SKM-1 (cell line): Measurements from ENCODE around the gene MTCL1.
"Not testable (repeated sequence)": the region's sequence is repeated elsewhere in the genome, so short reads cannot be mapped to it uniquely, and the experiment has no call there.

Experiments
- DNase-seq: peaks from one replicate; lab custom pipeline; 2025; ENCODE audit not compliant: unreplicated experiment; lab: John Stamatoyannopoulos, UW

Gene MTCL1

GRCh38 chr18:8741117-8741516 lies 35.8 kb downstream of the MTCL1 start:
- no peak for DNase-seq

- no peak for DNase-seq
Measured at GRCh38 chr18:8741532-8741931, 36.2 kb downstream of the MTCL1 start.

- no peak for DNase-seq
Measured at GRCh38 chr18:8742387-8743361, 37.3 kb downstream of the MTCL1 start.

GRCh38 chr18:8744038-8744437 lies 38.7 kb downstream of the MTCL1 start:
- DNase-seq = no peak

GRCh38 chr18:8744656-8745055 lies 39.3 kb downstream of the MTCL1 start:
- DNase-seq = no peak

- DNase-seq = no peak
Measured at GRCh38 chr18:8745355-8746014, 40.1 kb downstream of the MTCL1 start.

- DNase-seq = no peak
Measured at GRCh38 chr18:8747440-8747937, 42.1 kb downstream of the MTCL1 start.

GRCh38 chr18:8749492-8749891 lies 44.1 kb downstream of the MTCL1 start:
- no peak for DNase-seq

- no peak for DNase-seq
Measured at GRCh38 chr18:8750954-8751415, 45.6 kb downstream of the MTCL1 start.

GRCh38 chr18:8751692-8752091 lies 46.3 kb downstream of the MTCL1 start:
- no peak for DNase-seq

GRCh38 chr18:8752329-8752728 lies 47.0 kb downstream of the MTCL1 start:
- DNase-seq = no peak

- DNase-seq = no peak
Measured at GRCh38 chr18:8754995-8755960, 49.9 kb downstream of the MTCL1 start.

- no peak for DNase-seq
Measured at GRCh38 chr18:8756571-8756970, 51.2 kb downstream of the MTCL1 start.

- no peak for DNase-seq
Measured at GRCh38 chr18:8757396-8757997, 52.1 kb downstream of the MTCL1 start.

GRCh38 chr18:8758466-8758865 lies 53.1 kb downstream of the MTCL1 start:
- DNase-seq = no peak

GRCh38 chr18:8760984-8761383 lies 55.6 kb downstream of the MTCL1 start:
- no peak for DNase-seq

GRCh38 chr18:8761535-8761934 lies 56.2 kb downstream of the MTCL1 start:
- DNase-seq = not testable (repeated sequence)

- DNase-seq = no peak
Measured at GRCh38 chr18:8762968-8763367, 57.6 kb downstream of the MTCL1 start.

GRCh38 chr18:8763611-8764010 lies 58.3 kb downstream of the MTCL1 start:
- DNase-seq = no peak

- DNase-seq = no peak
Measured at GRCh38 chr18:8765783-8766463, 60.6 kb downstream of the MTCL1 start.
